Astrocyte (in vitro differentiated cells and primary cell): ENCODE results near the gene ICOS. TPM values are rescaled to one million over a fixed set of nuclear protein-coding genes. Genes with fewer than 3 reads are reported as not detected.

ENCODE experiments used
- DNase-seq: peaks from one replicate; pipeline ENCODE4 v3.0.0-alpha.2; 2010; ENCODE audit warnings: low read depth
- FAIRE-seq: peaks from 2 replicates; lab custom pipeline; 2011; peaks lifted over from hg19 to GRCh38; lab: Jason Lieb, UNC
- H2AFZ ChIP-seq: 2 replicates; pipeline ENCODE4 v1.6.0; 2012; ENCODE audit warnings: low read depth, low read length, inconsistent platforms
- H3K27ac ChIP-seq: 2 replicates; pipeline ENCODE4 v1.5.1; 2011; ENCODE audit warnings: low read depth, low read length, inconsistent platforms
- H3K27me3 ChIP-seq: 2 replicates; pipeline ENCODE4 v1.6.0; 2011; ENCODE audit warnings: low read length, inconsistent platforms; ENCODE audit not compliant: insufficient read depth
- H3K36me3 ChIP-seq: 2 replicates; pipeline ENCODE4 v1.5.1; 2011; ENCODE audit warnings: low read length, inconsistent platforms; ENCODE audit not compliant: insufficient read depth
- H3K4me1 ChIP-seq: 2 replicates; pipeline ENCODE4 v1.5.1; 2011; ENCODE audit warnings: low read length, inconsistent platforms; ENCODE audit not compliant: insufficient read depth
- H3K4me2 ChIP-seq: 2 replicates; pipeline ENCODE4 v1.6.0; 2012; ENCODE audit warnings: low read length, inconsistent platforms
- H3K4me3 ChIP-seq: 2 replicates; pipeline ENCODE4 v1.5.1; 2011; ENCODE audit warnings: low read depth, mild to moderate bottlenecking, low read length, inconsistent platforms; ENCODE audit not compliant: insufficient read depth
- H3K79me2 ChIP-seq: 2 replicates; pipeline ENCODE4 v1.6.0; 2012; ENCODE audit warnings: mild to moderate bottlenecking, low read length, inconsistent platforms; ENCODE audit not compliant: insufficient read depth
- H3K9ac ChIP-seq: 2 replicates; pipeline ENCODE4 v1.6.0; 2012; ENCODE audit warnings: mild to moderate bottlenecking, low read length, inconsistent platforms
- H3K9me3 ChIP-seq: 2 replicates; pipeline ENCODE4 v1.5.1; 2012; ENCODE audit warnings: low read depth, mild to moderate bottlenecking, low read length, inconsistent platforms; ENCODE audit not compliant: insufficient read depth
- H4K20me1 ChIP-seq: 2 replicates; pipeline ENCODE4 v1.6.0; 2012; ENCODE audit warnings: low read length, inconsistent platforms; ENCODE audit not compliant: insufficient read depth
- H3K27ac Mint-ChIP-seq: one replicate; pipeline ENCODE4 v1.8.0; 2021; ENCODE audit warnings: mild to moderate bottlenecking, mixed read lengths; ENCODE audit not compliant: unreplicated experiment
- H3K27me3 Mint-ChIP-seq: one replicate; pipeline ENCODE4 v1.8.0; 2021; ENCODE audit warnings: low read depth, mixed read lengths; ENCODE audit not compliant: unreplicated experiment
- H3K36me3 Mint-ChIP-seq: one replicate; pipeline ENCODE4 v1.8.0; 2021; ENCODE audit warnings: low read depth, mixed read lengths; ENCODE audit not compliant: unreplicated experiment
- H3K4me1 Mint-ChIP-seq: one replicate; pipeline ENCODE4 v1.8.0; 2021; ENCODE audit warnings: low read depth, mixed read lengths; ENCODE audit not compliant: unreplicated experiment
- H3K4me3 Mint-ChIP-seq: one replicate; pipeline ENCODE4 v1.8.0; 2021; ENCODE audit warnings: mild to moderate bottlenecking, moderate library complexity, mixed read lengths; ENCODE audit not compliant: unreplicated experiment
- H3K9me3 Mint-ChIP-seq: one replicate; pipeline ENCODE4 v1.8.0; 2021; ENCODE audit warnings: mild to moderate bottlenecking, mixed read lengths; ENCODE audit not compliant: unreplicated experiment
- EZH2 ChIP-seq: IDR thresholded peaks from 2 replicates; pipeline ENCODE4 v1.6.1; 2012; ENCODE audit warnings: mild to moderate bottlenecking, low read length, inconsistent platforms; ENCODE audit not compliant: insufficient read depth
- total RNA-seq: library from RNA; stranded (reverse); gene quantifications from 2 replicates; pipeline ENCODE4 v1.2.1, GENCODE V29; 2021
- TF ChIP-seq, protein P1 (sequence below): IDR thresholded peaks from 2 replicates; pipeline ENCODE4 v1.5.1; 2011; ENCODE audit warnings: low read depth, mild to moderate bottlenecking, inconsistent platforms, low read length, moderate library complexity; ENCODE audit not compliant: insufficient read depth

Gene ICOS
- total RNA-seq, 1 donor from 2014 or later = not detected

DNA sequence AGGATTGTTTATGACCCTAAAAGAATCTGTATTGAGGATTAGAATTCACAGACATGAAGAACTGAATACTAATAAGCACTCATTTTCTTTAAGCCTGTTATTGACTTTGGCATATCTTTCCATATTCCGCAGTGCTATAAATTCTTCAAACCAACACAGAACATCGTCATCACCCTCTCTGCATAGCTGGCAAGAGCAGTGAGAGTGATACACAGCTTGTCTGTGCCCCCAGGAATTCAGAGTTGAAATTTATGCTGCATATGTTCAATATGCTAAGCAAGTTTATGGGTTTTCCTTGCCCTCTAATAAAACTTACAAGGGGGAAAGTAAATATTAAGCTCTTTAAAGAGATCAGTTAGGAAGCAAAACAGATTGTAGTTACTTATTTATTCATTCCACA, 36.3 kb upstream of the ICOS start:
- FAIRE-seq = no peak
- Histone ChIP-seq H3K4me3 (no peak overlapping the region), H2AFZ (no peak overlapping the region), H3K9ac (no peak overlapping the region), H4K20me1 (no peaks in the 10 kb centered on the region), H3K9me3 (peaks cover 4% of the 10 kb centered on the region), H3K4me1 (no peaks in the 10 kb centered on the region), H3K4me2 (no peak overlapping the region), H3K27ac (no peak overlapping the region), H3K27me3 (no peaks in the 10 kb centered on the region), H3K36me3 (no peaks in the 10 kb centered on the region), H3K79me2 (no peaks in the 10 kb centered on the region)
- H3K9me3 Mint-ChIP-seq = peaks cover 16% of the 10 kb centered on the region
- no peaks in the 10 kb centered on the region for H3K36me3 Mint-ChIP-seq
- no peak overlapping the region for H3K4me3 Mint-ChIP-seq
- H3K27ac Mint-ChIP-seq = no peak overlapping the region
- DNase-seq = no peak
- no peaks in the 10 kb centered on the region for H3K4me1 Mint-ChIP-seq
- H3K27me3 Mint-ChIP-seq = no peaks in the 10 kb centered on the region
- TF ChIP-seq EZH2 = no peak
- TF ChIP-seq, protein P1, sequence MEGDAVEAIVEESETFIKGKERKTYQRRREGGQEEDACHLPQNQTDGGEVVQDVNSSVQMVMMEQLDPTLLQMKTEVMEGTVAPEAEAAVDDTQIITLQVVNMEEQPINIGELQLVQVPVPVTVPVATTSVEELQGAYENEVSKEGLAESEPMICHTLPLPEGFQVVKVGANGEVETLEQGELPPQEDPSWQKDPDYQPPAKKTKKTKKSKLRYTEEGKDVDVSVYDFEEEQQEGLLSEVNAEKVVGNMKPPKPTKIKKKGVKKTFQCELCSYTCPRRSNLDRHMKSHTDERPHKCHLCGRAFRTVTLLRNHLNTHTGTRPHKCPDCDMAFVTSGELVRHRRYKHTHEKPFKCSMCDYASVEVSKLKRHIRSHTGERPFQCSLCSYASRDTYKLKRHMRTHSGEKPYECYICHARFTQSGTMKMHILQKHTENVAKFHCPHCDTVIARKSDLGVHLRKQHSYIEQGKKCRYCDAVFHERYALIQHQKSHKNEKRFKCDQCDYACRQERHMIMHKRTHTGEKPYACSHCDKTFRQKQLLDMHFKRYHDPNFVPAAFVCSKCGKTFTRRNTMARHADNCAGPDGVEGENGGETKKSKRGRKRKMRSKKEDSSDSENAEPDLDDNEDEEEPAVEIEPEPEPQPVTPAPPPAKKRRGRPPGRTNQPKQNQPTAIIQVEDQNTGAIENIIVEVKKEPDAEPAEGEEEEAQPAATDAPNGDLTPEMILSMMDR = no peak

DNA sequence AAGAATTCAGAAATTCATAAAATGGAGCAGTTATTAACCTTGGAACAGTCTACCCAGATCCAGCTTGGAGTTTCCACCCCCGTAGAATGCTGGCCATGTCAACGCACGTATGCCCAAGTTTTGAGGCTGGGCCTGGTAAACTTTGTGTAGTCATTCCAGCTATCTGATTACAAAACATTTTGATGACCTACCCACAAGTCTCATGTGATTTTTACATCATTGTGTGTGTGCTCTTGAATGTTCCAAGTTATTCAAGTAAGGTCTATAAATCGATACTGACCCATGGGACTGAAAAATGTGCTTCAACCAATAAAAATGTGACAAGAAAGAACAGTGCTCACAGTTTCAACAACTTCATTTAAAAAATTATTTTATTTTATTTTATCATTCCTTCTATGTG, 32.5 kb upstream of the ICOS start:
- Histone ChIP-seq H3K9ac (no peak overlapping the region), H2AFZ (no peak overlapping the region), H3K9me3 (peaks cover 4% of the 10 kb centered on the region), H3K4me2 (no peak overlapping the region), H3K27me3 (no peaks in the 10 kb centered on the region), H4K20me1 (no peaks in the 10 kb centered on the region), H3K4me3 (no peak overlapping the region), H3K27ac (no peak overlapping the region), H3K4me1 (peaks cover 2% of the 10 kb centered on the region), H3K36me3 (no peaks in the 10 kb centered on the region), H3K79me2 (no peaks in the 10 kb centered on the region)
- H3K27me3 Mint-ChIP-seq = no peaks in the 10 kb centered on the region
- no peak for DNase-seq
- no peak overlapping the region for H3K27ac Mint-ChIP-seq
- H3K36me3 Mint-ChIP-seq = no peaks in the 10 kb centered on the region
- no peak overlapping the region for H3K4me3 Mint-ChIP-seq
- H3K9me3 Mint-ChIP-seq = peaks cover 16% of the 10 kb centered on the region
- TF ChIP-seq, protein P1 = no peak
- no peak for TF ChIP-seq EZH2
- H3K4me1 Mint-ChIP-seq = no peaks in the 10 kb centered on the region
- FAIRE-seq = no peak

DNA sequence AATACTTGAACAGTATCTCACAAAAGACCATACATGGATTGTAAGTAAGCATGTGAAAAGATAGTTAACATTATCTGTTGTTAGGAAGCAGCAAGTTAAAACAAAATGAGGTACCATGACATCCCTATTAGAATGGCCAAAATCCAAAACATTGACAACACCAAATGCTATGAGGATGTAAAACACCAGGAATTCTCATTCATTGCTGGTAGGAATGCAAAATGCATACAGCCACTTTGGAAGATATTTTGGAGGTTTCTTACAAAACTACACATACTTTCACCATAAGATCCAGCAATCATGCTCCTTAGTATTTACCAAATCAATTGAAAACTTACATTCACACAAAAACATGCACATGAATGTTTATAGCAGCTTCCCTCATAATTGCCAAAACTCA, 30.9 kb upstream of the ICOS start:
- Histone ChIP-seq H3K4me1 (peaks cover 7% of the 10 kb centered on the region), H3K27me3 (no peaks in the 10 kb centered on the region), H3K4me3 (no peak overlapping the region), H4K20me1 (no peaks in the 10 kb centered on the region), H3K9ac (no peak overlapping the region), H3K27ac (no peak overlapping the region), H2AFZ (no peak overlapping the region), H3K79me2 (no peaks in the 10 kb centered on the region), H3K9me3 (peaks cover 4% of the 10 kb centered on the region), H3K4me2 (no peak overlapping the region), H3K36me3 (no peaks in the 10 kb centered on the region)
- Mint-ChIP-seq H3K27me3 (no peaks in the 10 kb centered on the region), H3K4me1 (peaks cover 3% of the 10 kb centered on the region), H3K27ac (no peak overlapping the region), H3K4me3 (no peak overlapping the region), H3K36me3 (no peaks in the 10 kb centered on the region), H3K9me3 (peaks cover 16% of the 10 kb centered on the region)
- FAIRE-seq (no peak), DNase-seq (peak; percentile 23)
- TF ChIP-seq EZH2 = no peak
- TF ChIP-seq, protein P1 = no peak
